SK-N-SH (cell line): ENCODE results near the gene CA12. TPM values are rescaled to one million over a fixed set of nuclear protein-coding genes. Genes with fewer than 3 reads are reported as not detected.

Experiments
- CTCF ChIA-PET: fragments of 300-600, 350-600 bp; formaldehyde crosslinking; extraction: SDS; loops from one replicate; lab custom pipeline; 2021; lab: Yijun Ruan, JAX
- POLR2A ChIA-PET: fragments of 350-600 bp; sonication (Branson Sonifier 250); formaldehyde crosslinking; extraction: SDS; loops from one replicate; lab custom pipeline; 2020; ENCODE audit warnings: antibody characterized with exemption, inconsistent platforms; lab: Yijun Ruan, JAX
- DNase-seq: peaks from one replicate; pipeline ENCODE4 v3.0.0; 2012
- H2AFZ ChIP-seq: fragments of 200-600 bp; sonication (generic); 2 replicates; pipeline ENCODE4 v1.8.1; 2016; ENCODE audit warnings: antibody characterized with exemption, mild to moderate bottlenecking, low read depth
- H3F3A ChIP-seq: fragments of 200-600 bp; sonication (generic); replicated peaks from 2 replicates; pipeline ENCODE3; 2016; ENCODE audit warnings: antibody characterized with exemption, mild to moderate bottlenecking; ENCODE audit not compliant: insufficient read depth
- H3K27ac ChIP-seq, 2 experiments: fragments of 200-500 bp in 1 of 2; fragments of 200-600 bp in 1 of 2; sonication (Bioruptor generic) in 1 of 2; sonication (generic), shearing (Covaris generic) in 1 of 2; 2 replicates each; pipeline versions ENCODE4 v1.5.1 to v1.6.1; 2014 to 2016; ENCODE audit warnings: low read depth in 2 of 2, inconsistent platforms in 1 of 2, low read length in 1 of 2, mild to moderate bottlenecking in 1 of 2, mixed read lengths in 1 of 2
- H3K27me3 ChIP-seq: fragments of 200-600 bp; sonication (generic), shearing (Covaris generic); 2 replicates; pipeline ENCODE4 v1.6.1; 2016; ENCODE audit warnings: mixed run types; ENCODE audit not compliant: insufficient read depth
- H3K36me3 ChIP-seq, 2 experiments: fragments of 200-500 bp in 1 of 2; fragments of 200-600 bp in 1 of 2; sonication (Bioruptor generic) in 1 of 2; sonication (generic) in 1 of 2; replicated peaks in 1 of 2; 2 replicates each; pipeline versions ENCODE3 to v1.5.1; 2014 to 2016; ENCODE audit warnings: low read length in 1 of 2, mild to moderate bottlenecking in 1 of 2; ENCODE audit not compliant: insufficient read depth in 2 of 2, control insufficient read depth in 1 of 2
- H3K4me1 ChIP-seq, 2 experiments: fragments of 200-500 bp in 1 of 2; fragments of 200-600 bp in 1 of 2; sonication (Bioruptor generic) in 1 of 2; sonication (generic), shearing (Covaris generic) in 1 of 2; 2 replicates each; pipeline versions ENCODE4 v1.5.1 to v1.6.1; 2014 to 2016; ENCODE audit warnings: low read depth in 1 of 2, low read length in 1 of 2, mixed run types in 1 of 2; ENCODE audit not compliant: insufficient read depth in 2 of 2, control insufficient read depth in 1 of 2
- H3K4me2 ChIP-seq: fragments of 200-600 bp; sonication (generic), shearing (Covaris generic); 2 replicates; pipeline ENCODE4 v1.6.1; 2017; ENCODE audit warnings: mixed run types
- H3K4me3 ChIP-seq, 2 experiments: fragments of 200-500 bp in 1 of 2; fragments of 200-600 bp in 1 of 2; sonication (Bioruptor generic) in 1 of 2; sonication (generic), shearing (Covaris generic) in 1 of 2; 2 replicates each; pipeline versions ENCODE4 v1.5.1 to v1.8.1; 2014 to 2016; ENCODE audit warnings: low read depth in 2 of 2, inconsistent platforms in 1 of 2, low read length in 1 of 2, mild to moderate bottlenecking in 1 of 2, mixed read lengths in 1 of 2, moderate library complexity in 1 of 2
- H3K79me2 ChIP-seq: fragments of 200-600 bp; sonication (generic); 2 replicates; pipeline ENCODE4 v1.8.1; 2017; ENCODE audit warnings: mild to moderate bottlenecking; ENCODE audit not compliant: insufficient read depth
- H3K9ac ChIP-seq: fragments of 200-600 bp; sonication (generic); 2 replicates; pipeline ENCODE4 v1.6.1; 2017; ENCODE audit warnings: mixed run types
- H3K9me2 ChIP-seq: fragments of 200-600 bp; sonication (generic); 2 replicates; pipeline ENCODE4 v1.6.1; 2017; ENCODE audit warnings: mixed run types
- H3K9me3 ChIP-seq: fragments of 200-600 bp; sonication (generic); 2 replicates; pipeline ENCODE4 v1.6.1; 2017; ENCODE audit warnings: mixed run types, mild to moderate bottlenecking, moderate library complexity
- H4K20me1 ChIP-seq: fragments of 200-600 bp; sonication (generic); 2 replicates; pipeline ENCODE4 v1.6.1; 2017; ENCODE audit warnings: mild to moderate bottlenecking, mixed run types; ENCODE audit not compliant: insufficient read depth
- CHD2 ChIP-seq: fragments of 150-350 bp; IDR thresholded peaks from 2 replicates; pipeline ENCODE4 v1.6.1; 2018; ENCODE audit warnings: low read length; ENCODE audit not compliant: partially characterized antibody
- FOXJ3 ChIP-seq: sonication (generic); formaldehyde crosslinking; IDR thresholded peaks from 2 replicates; pipeline ENCODE4 v1.5.1; 2020; ENCODE audit warnings: mild to moderate bottlenecking, missing genetic modification reagents
- GABPA ChIP-seq: IDR thresholded peaks from 2 replicates; pipeline ENCODE4 v1.4.0; 2012; ENCODE audit warnings: low read depth, mild to moderate bottlenecking
- GATA2 ChIP-seq: sonication (generic); formaldehyde crosslinking; IDR thresholded peaks from 2 replicates; pipeline ENCODE4 v1.5.0; 2020; ENCODE audit warnings: mild to moderate bottlenecking, missing genetic modification reagents
- JUND ChIP-seq: IDR thresholded peaks from 2 replicates; pipeline ENCODE4 v1.4.0; 2012
- NFIC ChIP-seq: IDR thresholded peaks from 2 replicates; pipeline ENCODE4 v1.4.0; 2012; ENCODE audit warnings: borderline replicate concordance
- NRF1 ChIP-seq: IDR thresholded peaks from 2 replicates; pipeline ENCODE4 v1.6.1; 2012; ENCODE audit warnings: low read depth, mild to moderate bottlenecking, low read length
- RAD21 ChIP-seq: IDR thresholded peaks from 2 replicates; pipeline ENCODE4 v1.6.1; 2012; ENCODE audit warnings: mild to moderate bottlenecking, low read length
- RCOR1 ChIP-seq: fragments of 150-350 bp; IDR thresholded peaks from 2 replicates; pipeline ENCODE4 v1.6.1; 2017; ENCODE audit warnings: antibody characterized with exemption, low read length
- RFX5 ChIP-seq: IDR thresholded peaks from 2 replicates; pipeline ENCODE4 v1.6.1; 2012; ENCODE audit warnings: mild to moderate bottlenecking, improper control_type of control experiment, low read length
- SIN3A ChIP-seq: IDR thresholded peaks from 2 replicates; pipeline ENCODE4 v1.6.1; 2012; ENCODE audit warnings: low read depth, mild to moderate bottlenecking, low read length, moderate library complexity, borderline replicate concordance
- SMC3 ChIP-seq: IDR thresholded peaks from 2 replicates; pipeline ENCODE4 v1.6.1; 2012; ENCODE audit warnings: low read depth, low read length, improper control_type of control experiment
- TAF1 ChIP-seq: IDR thresholded peaks from 2 replicates; pipeline ENCODE4 v1.6.1; 2012; ENCODE audit warnings: low read depth, mild to moderate bottlenecking, low read length, moderate library complexity, borderline replicate concordance
- WGBS: methylation state at CpG from one replicate; pipeline ENCODE4 v1.1.6; 2017; ENCODE audit warnings: low lambda C conversion rate; 5-methylcytosine and 5-hydroxymethylcytosine counted together
- polyA plus RNA-seq, 3 experiments: library from polyadenylated mRNA; depleted of rRNA; stranded (reverse); fragments of >200 nt; gene quantifications; 2 replicates each; pipeline ENCODE4 v1.2.3, GENCODE V29; 2012
- TF ChIP-seq, protein P1 (sequence below): fragments of 150-350 bp; IDR thresholded peaks from 2 replicates; pipeline ENCODE4 v1.6.1; 2016; ENCODE audit warnings: mild to moderate bottlenecking, low read depth, low read length
- TF ChIP-seq, protein P2 (sequence below): IDR thresholded peaks from 2 replicates; pipeline ENCODE4 v1.4.0; 2012; ENCODE audit warnings: low read depth, borderline replicate concordance
- TF ChIP-seq, protein P3 (sequence below): IDR thresholded peaks from 2 replicates; pipeline ENCODE4 v1.4.0; 2012; ENCODE audit warnings: low read depth, borderline replicate concordance

Gene CA12
- polyA plus RNA-seq, 1 of the 3 experiments (the other 2 are of a cell fraction): 39.4 TPM

DNA sequence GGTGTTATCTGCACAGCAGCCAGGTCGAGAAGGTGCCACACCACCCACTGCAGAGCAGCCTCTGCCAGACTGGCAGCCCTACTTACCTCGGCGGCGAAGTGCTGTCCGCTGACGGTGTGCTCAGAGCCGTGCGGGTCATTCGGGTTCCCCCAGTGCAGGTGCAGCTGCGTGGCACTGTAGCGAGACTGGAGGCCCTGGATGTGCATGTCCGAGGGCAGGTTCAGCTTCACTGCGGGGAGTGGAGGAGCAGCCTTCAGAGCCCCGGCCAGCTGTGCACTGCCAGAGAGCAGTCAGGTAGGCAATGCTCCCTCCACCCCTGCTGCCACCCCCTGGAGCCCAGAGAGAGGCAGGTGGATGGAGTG lies 36.3 kb downstream of the CA12 start:
- TF ChIP-seq GATA2: no peak
- TF ChIP-seq TAF1: no peak
- TF ChIP-seq SIN3A: no peak
- no peak for TF ChIP-seq RCOR1
- no peak for TF ChIP-seq RAD21
- TF ChIP-seq RFX5: no peak
- no peak for TF ChIP-seq NFIC
- no peak for TF ChIP-seq JUND
- TF ChIP-seq, protein P1, sequence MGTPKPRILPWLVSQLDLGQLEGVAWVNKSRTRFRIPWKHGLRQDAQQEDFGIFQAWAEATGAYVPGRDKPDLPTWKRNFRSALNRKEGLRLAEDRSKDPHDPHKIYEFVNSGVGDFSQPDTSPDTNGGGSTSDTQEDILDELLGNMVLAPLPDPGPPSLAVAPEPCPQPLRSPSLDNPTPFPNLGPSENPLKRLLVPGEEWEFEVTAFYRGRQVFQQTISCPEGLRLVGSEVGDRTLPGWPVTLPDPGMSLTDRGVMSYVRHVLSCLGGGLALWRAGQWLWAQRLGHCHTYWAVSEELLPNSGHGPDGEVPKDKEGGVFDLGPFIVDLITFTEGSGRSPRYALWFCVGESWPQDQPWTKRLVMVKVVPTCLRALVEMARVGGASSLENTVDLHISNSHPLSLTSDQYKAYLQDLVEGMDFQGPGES: no peak
- TF ChIP-seq, protein P2, sequence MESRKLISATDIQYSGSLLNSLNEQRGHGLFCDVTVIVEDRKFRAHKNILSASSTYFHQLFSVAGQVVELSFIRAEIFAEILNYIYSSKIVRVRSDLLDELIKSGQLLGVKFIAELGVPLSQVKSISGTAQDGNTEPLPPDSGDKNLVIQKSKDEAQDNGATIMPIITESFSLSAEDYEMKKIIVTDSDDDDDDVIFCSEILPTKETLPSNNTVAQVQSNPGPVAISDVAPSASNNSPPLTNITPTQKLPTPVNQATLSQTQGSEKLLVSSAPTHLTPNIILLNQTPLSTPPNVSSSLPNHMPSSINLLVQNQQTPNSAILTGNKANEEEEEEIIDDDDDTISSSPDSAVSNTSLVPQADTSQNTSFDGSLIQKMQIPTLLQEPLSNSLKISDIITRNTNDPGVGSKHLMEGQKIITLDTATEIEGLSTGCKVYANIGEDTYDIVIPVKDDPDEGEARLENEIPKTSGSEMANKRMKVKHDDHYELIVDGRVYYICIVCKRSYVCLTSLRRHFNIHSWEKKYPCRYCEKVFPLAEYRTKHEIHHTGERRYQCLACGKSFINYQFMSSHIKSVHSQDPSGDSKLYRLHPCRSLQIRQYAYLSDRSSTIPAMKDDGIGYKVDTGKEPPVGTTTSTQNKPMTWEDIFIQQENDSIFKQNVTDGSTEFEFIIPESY: no peak
- no peak for TF ChIP-seq SMC3
- TF ChIP-seq GABPA: no peak
- TF ChIP-seq, protein P3, sequence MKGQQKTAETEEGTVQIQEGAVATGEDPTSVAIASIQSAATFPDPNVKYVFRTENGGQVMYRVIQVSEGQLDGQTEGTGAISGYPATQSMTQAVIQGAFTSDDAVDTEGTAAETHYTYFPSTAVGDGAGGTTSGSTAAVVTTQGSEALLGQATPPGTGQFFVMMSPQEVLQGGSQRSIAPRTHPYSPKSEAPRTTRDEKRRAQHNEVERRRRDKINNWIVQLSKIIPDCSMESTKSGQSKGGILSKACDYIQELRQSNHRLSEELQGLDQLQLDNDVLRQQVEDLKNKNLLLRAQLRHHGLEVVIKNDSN: no peak
- no peak for TF ChIP-seq FOXJ3 (CRISPR knock-in tag)
- no peak for TF ChIP-seq NRF1
- TF ChIP-seq CHD2: no peak
- H3K4me2 ChIP-seq: peak overlapping the region; percentile 54; the same call in 1 of the 2 replicates
- DNase-seq: no peak
- H3K9me3 ChIP-seq: no peaks in the 10 kb centered on the region
- peaks cover 13% of the 10 kb centered on the region for H3F3A ChIP-seq
- no peaks in the 10 kb centered on the region; the same call in 1 of the 2 replicates for H3K79me2 ChIP-seq
- H3K9me2 ChIP-seq: no peaks in the 10 kb centered on the region
- H3K4me3 ChIP-seq: no peak overlapping the region
- H3K9ac ChIP-seq: no peak overlapping the region
- H3K4me1 ChIP-seq: peaks cover 23 to 57% of the 10 kb centered on the region in 2 experiments
- POLR2A ChIA-PET: no interaction called here
- CTCF ChIA-PET: no interaction called here
- H3K27me3 ChIP-seq: no peaks in the 10 kb centered on the region
- no peaks in the 10 kb centered on the region for H4K20me1 ChIP-seq
- WGBS: 85% methylated on average over 4 of the region's 14 CpGs
- no peaks in the 10 kb centered on the region for H3K36me3 ChIP-seq
- no peak overlapping the region for H2AFZ ChIP-seq
- peak overlapping the region in 1 of 2 experiments; percentile 65; a peak in 1 of 4 replicates for H3K27ac ChIP-seq
